Tibial nerve (tissue), 4 donors: ENCODE measurements around the gene LEMD2. TPM values are rescaled to one million over a fixed set of nuclear protein-coding genes. Genes with fewer than 3 reads are reported as not detected.

ENCODE experiments used
- DNase-seq, 2 donors: peaks; one replicate each; pipeline ENCODE4 v3.0.0-alpha.2; 2019; ENCODE audit warnings: low spot score in 2 of 2
- H3K27ac ChIP-seq, 4 donors: fragments of 200-600 bp; sonication (generic) in 3 of 4; one replicate each; pipeline ENCODE4 v1.5.1; 2017 to 2019; ENCODE audit warnings: mild to moderate bottlenecking in 1 of 4
- H3K27me3 ChIP-seq, 2 donors: fragments of 200-600 bp; sonication (generic) in 1 of 2; one replicate each; pipeline versions ENCODE4 v1.5.1 to v1.6.0; 2017 to 2019
- H3K36me3 ChIP-seq, 3 donors: fragments of 200-600 bp; sonication (generic); one replicate each; pipeline ENCODE4 v1.5.1; 2018 to 2019
- H3K4me1 ChIP-seq, 4 donors: fragments of 200-600 bp; sonication (generic) in 3 of 4; one replicate each; pipeline ENCODE4 v1.5.1; 2017 to 2019
- H3K4me3 ChIP-seq, 4 donors: fragments of 200-600 bp; sonication (generic) in 3 of 4; one replicate each; pipeline ENCODE4 v1.5.1; 2017 to 2019; ENCODE audit warnings: mild to moderate bottlenecking in 1 of 4, moderate library complexity in 1 of 4
- H3K9me3 ChIP-seq, 4 donors: fragments of 200-600 bp; sonication (generic) in 3 of 4; one replicate each; pipeline ENCODE4 v1.5.1; 2017 to 2019
- CTCF ChIP-seq, 5 experiments: fragments of 200-600 bp in 3 of 5; fragments of 450-650 bp in 2 of 5; sonication (generic) in 3 of 5; IDR thresholded peaks; one replicate each; pipeline ENCODE4 v1.5.1; 2016 to 2019; ENCODE audit warnings: antibody characterized with exemption in 5 of 5, mild to moderate bottlenecking in 3 of 5, moderate library complexity in 2 of 5
- EP300 ChIP-seq, 2 donors: sonication (generic); formaldehyde crosslinking; IDR thresholded peaks; one replicate each; pipeline ENCODE4 v1.6.1; 2017; ENCODE audit warnings: antibody characterized with exemption in 2 of 2, mild to moderate bottlenecking in 1 of 2
- POLR2A ChIP-seq, 2 donors: fragments of 450-650 bp; IDR thresholded peaks; one replicate each; pipeline ENCODE4 v1.6.1; 2017; ENCODE audit warnings: antibody characterized with exemption in 2 of 2, mild to moderate bottlenecking in 2 of 2, moderate library complexity in 2 of 2
- WGBS, 2 donors: methylation state at CpG; one replicate each; pipeline ENCODE4 v1.1.5; 2018; 5-methylcytosine and 5-hydroxymethylcytosine counted together
- total RNA-seq, 4 donors: library from RNA; depleted of rRNA; stranded (reverse); fragments of >200 nt; gene quantifications; one replicate each; pipeline ENCODE4 v1.1.0, GENCODE V29; 2016

LEMD2 gene
- total RNA-seq, 4 donors from 2014 or later = 55.7 to 97.8 (median 70.1) TPM

GRCh38 chr6:33766921-33767907, 21.7 kb downstream of the LEMD2 start:
- Histone ChIP-seq H3K4me1 (peaks cover 0 to 40% (median 15%) of the 10 kb centered on the region in 4 donors), H3K27me3 (no peaks in the 10 kb centered on the region), H3K9me3 (peaks cover 0 to 6% (median 0%) of the 10 kb centered on the region in 4 donors), H3K36me3 (peaks cover 0 to 2% (median 0%) of the 10 kb centered on the region in 3 donors), H3K27ac (no peak overlapping the region), H3K4me3 (no peak overlapping the region)
- DNase-seq = no peak
- 67 to 76% methylated on average over 11 of the region's 11 CpGs for WGBS, 2 donors
- TF ChIP-seq CTCF (IDR thresholded peaks at IDR 0.05) = no peak
- no peak for TF ChIP-seq EP300 (IDR thresholded peaks at IDR 0.05)
- no peak for TF ChIP-seq POLR2A (IDR thresholded peaks at IDR 0.05)

- no peak overlapping the region for H3K27ac ChIP-seq
- H3K4me1 ChIP-seq = peaks cover 0 to 28% (median 8%) of the 10 kb centered on the region in 4 donors
- peaks cover 0 to 6% (median 0%) of the 10 kb centered on the region in 4 donors for H3K9me3 ChIP-seq
- no peak overlapping the region for H3K4me3 ChIP-seq
- H3K36me3 ChIP-seq = no peaks in the 10 kb centered on the region
- DNase-seq = no peak
- TF ChIP-seq POLR2A (IDR thresholded peaks at IDR 0.05) (no peak), EP300 (IDR thresholded peaks at IDR 0.05) (no peak), CTCF (IDR thresholded peaks at IDR 0.05) (no peak)
- WGBS, 2 donors = 89 to 94% methylated on average over 9 of the region's 9 CpGs
- no peaks in the 10 kb centered on the region for H3K27me3 ChIP-seq
These were observed 23.6 kb downstream of the LEMD2 start for GRCh38 chr6:33765368-33765767.

- no peak for TF ChIP-seq POLR2A (IDR thresholded peaks at IDR 0.05)
- TF ChIP-seq EP300 (IDR thresholded peaks at IDR 0.05) = no peak
- TF ChIP-seq CTCF (IDR thresholded peaks at IDR 0.05) = no peak
These were observed 24.9 kb downstream of the LEMD2 start for GRCh38 chr6:33764036-33764435.

GRCh38 chr6:33763483-33763882, 25.4 kb downstream of the LEMD2 start:
- peaks cover 0 to 9% (median 3%) of the 10 kb centered on the region in 4 donors for H3K4me1 ChIP-seq
- no peaks in the 10 kb centered on the region for H3K36me3 ChIP-seq
- no peak for DNase-seq
- no peaks in the 10 kb centered on the region for H3K27me3 ChIP-seq
- H3K9me3 ChIP-seq = peaks cover 0 to 6% (median 0%) of the 10 kb centered on the region in 4 donors
- H3K4me3 ChIP-seq = no peak overlapping the region
- TF ChIP-seq POLR2A (IDR thresholded peaks at IDR 0.05) (no peak), CTCF (IDR thresholded peaks at IDR 0.05) (no peak), EP300 (IDR thresholded peaks at IDR 0.05) (no peak)
- WGBS, 2 donors = 44 to 53% methylated on average over 6 of the region's 6 CpGs
- H3K27ac ChIP-seq = no peak overlapping the region

More at GRCh38 chr6:33764036-33764435, 24.9 kb downstream of the LEMD2 start:
- Histone ChIP-seq H3K36me3 (no peaks in the 10 kb centered on the region), H3K27ac (no peak overlapping the region), H3K4me3 (no peak overlapping the region), H3K9me3 (peaks cover 0 to 6% (median 0%) of the 10 kb centered on the region in 4 donors), H3K27me3 (no peaks in the 10 kb centered on the region), H3K4me1 (peaks cover 0 to 15% (median 3%) of the 10 kb centered on the region in 4 donors)
- WGBS, 2 donors = 64 to 79% methylated on average over 2 of the region's 2 CpGs
- no peak for DNase-seq

GRCh38 chr6:33762713-33763112, 26.2 kb downstream of the LEMD2 start:
- WGBS, 2 donors = 73 to 81% methylated on average over 4 of the region's 4 CpGs
- TF ChIP-seq POLR2A (IDR thresholded peaks at IDR 0.05) = no peak
- H3K4me3 ChIP-seq = no peak overlapping the region
- no peak overlapping the region for H3K27ac ChIP-seq
- H3K27me3 ChIP-seq = no peaks in the 10 kb centered on the region
- H3K36me3 ChIP-seq = no peaks in the 10 kb centered on the region
- no peak for DNase-seq
- peaks cover 0 to 6% (median 0%) of the 10 kb centered on the region in 4 donors for H3K9me3 ChIP-seq
- peaks cover 0 to 7% (median 3%) of the 10 kb centered on the region in 4 donors for H3K4me1 ChIP-seq
